Endothelial cell of umbilical vein (primary cell): ENCODE results near the gene UBFD1. TPM values are rescaled to one million over a fixed set of nuclear protein-coding genes. Genes with fewer than 3 reads are reported as not detected.

Source experiments
- BruUV-seq: library from RNA; stranded (reverse); fragments of 400-500 nt; replicated peaks from 2 replicates; lab custom pipeline; 2021; lab: Mats Ljungman, UMichigan
- CTCF ChIA-PET: fragments of 300-600, 350-600 bp; sonication (Branson Sonifier 250); formaldehyde crosslinking; loops from one replicate; lab custom pipeline; 2021; ENCODE audit warnings: antibody characterized with exemption, inconsistent platforms; lab: Charles Lee
- POLR2A ChIA-PET: fragments of 300-600, 350-600 bp; sonication (Branson Sonifier 250); formaldehyde crosslinking; loops from one replicate; lab custom pipeline; 2021; ENCODE audit warnings: antibody characterized with exemption, inconsistent platforms; lab: Charles Lee
- DNase-seq: peaks from one replicate; pipeline ENCODE4 v3.0.0-alpha.2; 2011; ENCODE audit warnings: low read depth, low spot score
- FAIRE-seq: peaks from 2 replicates; lab custom pipeline; 2011; peaks lifted over from hg19 to GRCh38; lab: Jason Lieb, UNC
- H2AFZ ChIP-seq: 2 replicates; pipeline ENCODE4 v1.6.0; 2012; ENCODE audit warnings: low read depth, low read length, control low read depth, inconsistent platforms
- H3K27ac ChIP-seq: 2 replicates; pipeline ENCODE4 v1.5.1; 2011; ENCODE audit warnings: low read depth, mild to moderate bottlenecking, control low read depth, low read length, moderate library complexity; ENCODE audit not compliant: insufficient read depth
- H3K27me3 ChIP-seq, 2 experiments: 2 replicates each; pipeline versions ENCODE4 v1.6.0 to v1.6.1; 2011; ENCODE audit warnings: low read length in 2 of 2, mixed read lengths in 1 of 2; ENCODE audit not compliant: control insufficient read depth in 2 of 2, insufficient read depth in 2 of 2
- H3K36me3 ChIP-seq, 2 experiments: 2 replicates in 1 of 2; 3 replicates in 1 of 2; pipeline ENCODE4 v1.5.1; 2011; ENCODE audit warnings: low read length in 2 of 2, mild to moderate bottlenecking in 1 of 2, moderate library complexity in 1 of 2; ENCODE audit not compliant: control insufficient read depth in 2 of 2, insufficient read depth in 2 of 2; ENCODE audit errors: extremely low read depth in 1 of 2
- H3K4me1 ChIP-seq: 3 replicates; pipeline ENCODE4 v1.5.1; 2011; ENCODE audit warnings: mild to moderate bottlenecking, low read length; ENCODE audit not compliant: control insufficient read depth, insufficient read depth; ENCODE audit errors: extremely low read depth
- H3K4me2 ChIP-seq: 2 replicates; pipeline ENCODE4 v1.6.1; 2011; ENCODE audit warnings: low read length, control low read depth, mixed read lengths; ENCODE audit not compliant: insufficient read depth
- H3K4me3 ChIP-seq, 3 experiments: fragments of 200-600 bp in 1 of 3; sonication (generic), shearing (Covaris generic) in 1 of 3; replicated peaks in 1 of 3; 2 replicates each; pipeline ENCODE4 v1.5.1; 2011 to 2016; ENCODE audit warnings: control low read depth in 3 of 3, low read length in 3 of 3, mild to moderate bottlenecking in 2 of 3, inconsistent platforms in 1 of 3, low read depth in 1 of 3, moderate library complexity in 1 of 3; ENCODE audit not compliant: insufficient read depth in 1 of 3
- H3K79me2 ChIP-seq: 2 replicates; pipeline ENCODE4 v1.6.0; 2012; ENCODE audit warnings: low read length, inconsistent platforms; ENCODE audit not compliant: control insufficient read depth, insufficient read depth
- H3K9ac ChIP-seq: replicated peaks from 2 replicates; pipeline ENCODE3; 2011; ENCODE audit warnings: low read length, control low read depth; ENCODE audit not compliant: insufficient read depth; ENCODE audit errors: extremely low read depth
- H3K9me1 ChIP-seq: replicated peaks from 3 replicates; pipeline ENCODE4 v1.6.0; 2011; ENCODE audit warnings: mild to moderate bottlenecking, low read length; ENCODE audit not compliant: control insufficient read depth, insufficient read depth; ENCODE audit errors: extremely low read depth
- H3K9me3 ChIP-seq: replicated peaks from 2 replicates; pipeline ENCODE4 v1.5.1; 2012; ENCODE audit warnings: low read length, inconsistent platforms; ENCODE audit not compliant: control insufficient read depth, insufficient read depth
- H4K20me1 ChIP-seq: replicated peaks from 2 replicates; pipeline ENCODE3; 2011; ENCODE audit warnings: mild to moderate bottlenecking, low read length; ENCODE audit not compliant: control insufficient read depth, insufficient read depth; ENCODE audit errors: extremely low read depth
- EZH2 ChIP-seq: IDR thresholded peaks from 2 replicates; pipeline ENCODE4 v1.6.1; 2012; ENCODE audit warnings: borderline replicate concordance, low read depth, mild to moderate bottlenecking, moderate library complexity, low read length, inconsistent platforms; ENCODE audit not compliant: severe bottlenecking
- FOS ChIP-seq: IDR thresholded peaks from 2 replicates; pipeline ENCODE4 v1.6.1; 2011; ENCODE audit warnings: mild to moderate bottlenecking, low read length, moderate library complexity, borderline replicate concordance; ENCODE audit not compliant: insufficient read depth
- GATA2 ChIP-seq: IDR thresholded peaks from 2 replicates; pipeline ENCODE4 v1.7.0; 2011; ENCODE audit warnings: low read depth, mild to moderate bottlenecking, moderate library complexity, mixed read lengths, low read length; ENCODE audit not compliant: insufficient read length, insufficient read depth
- JUN ChIP-seq: IDR thresholded peaks from 2 replicates; pipeline ENCODE4 v1.6.1; 2011; ENCODE audit warnings: borderline replicate concordance, low read depth; ENCODE audit not compliant: insufficient read length, insufficient read depth
- MYC ChIP-seq: IDR thresholded peaks from one replicate; pipeline ENCODE4 v1.6.1; 2011; ENCODE audit warnings: mild to moderate bottlenecking, low read depth, low read length
- POLR2A ChIP-seq: IDR thresholded peaks from 2 replicates; pipeline ENCODE4 v1.6.1; 2012; ENCODE audit warnings: low read depth, mild to moderate bottlenecking, control low read depth, low read length
- POLR2AphosphoS5 ChIP-seq: IDR thresholded peaks from 2 replicates; pipeline ENCODE4 v1.6.1; 2012; ENCODE audit warnings: low read depth, mild to moderate bottlenecking, control low read depth, low read length, moderate library complexity; ENCODE audit not compliant: insufficient read depth
- dilution Hi-C: fragments of 300-500 bp; cut with MboI; formaldehyde crosslinking; loops from one replicate; pipeline ENCODE4 v1.15.0; 2019; ENCODE audit warnings: low sequenced_read_pairs; ENCODE audit not compliant: extremely low pct_ligation_motif_present
- intact Hi-C: fragments of 100-400 bp; cut with micrococcal nuclease; formaldehyde crosslinking; loops from one replicate; pipeline ENCODE4 v1.10.0; 2022
- polyA plus RNA-seq, 4 experiments: library from polyadenylated mRNA; depleted of rRNA in 3 of 4; stranded (reverse) in 3 of 4; unstranded in 1 of 4; fragments of >200 nt; gene quantifications; 2 replicates each; pipeline versions ENCODE4 v1.2.1 to v1.2.3, GENCODE V29; 2011 to 2012; ENCODE audit warnings: missing spikeins in 1 of 4
- total RNA-seq: library from RNA; stranded (reverse); gene quantifications from 2 replicates; pipeline ENCODE4 v1.2.3, GENCODE V29; 2021
- TF ChIP-seq, protein P1 (sequence below): IDR thresholded peaks from 2 replicates; pipeline ENCODE4 v1.6.1; 2011; ENCODE audit not compliant: insufficient read depth, insufficient read length
- TF ChIP-seq, protein P2 (sequence below), 2 donors: IDR thresholded peaks; 1 replicate in 1 of 2; 2 replicates in 1 of 2; pipeline ENCODE4 v1.5.1; 2011; ENCODE audit warnings: low read length in 2 of 2, mild to moderate bottlenecking in 2 of 2, moderate library complexity in 2 of 2, control low read depth in 1 of 2, inconsistent platforms in 1 of 2, low read depth in 1 of 2; ENCODE audit not compliant: insufficient read depth in 1 of 2; ENCODE audit errors: extremely low read depth in 1 of 2

The UBFD1 gene
- total and polyA plus RNA-seq, 2 donors (not counting 3 experiments of a cell fraction or from before 2014, with no cell fraction given) = 50.0 to 69.9 TPM

GRCh38 chr16:23544436-23544835 lies 13.1 kb upstream of the UBFD1 start:
- dilution Hi-C loops (no loop called here), intact Hi-C loops (no loop called here)
- no TSS peak for BruUV-seq
- Histone ChIP-seq H3K4me2 (no peak overlapping the region), H3K9me1 (no peaks in the 10 kb centered on the region), H2AFZ (no peak overlapping the region), H3K9me3 (no peaks in the 10 kb centered on the region), H4K20me1 (peaks cover 2% of the 10 kb centered on the region), H3K4me3 (no peak overlapping the region), H3K36me3 (peaks cover 2 to 19% of the 10 kb centered on the region in 2 experiments), H3K4me1 (no peaks in the 10 kb centered on the region), H3K27ac (no peak overlapping the region), H3K9ac (no peak overlapping the region), H3K79me2 (no peaks in the 10 kb centered on the region), H3K27me3 (no peaks in the 10 kb centered on the region)
- DNase-seq (no peak), FAIRE-seq (no peak)
- ChIA-PET CTCF (no interaction called here), POLR2A (no interaction called here)
- TF ChIP-seq, protein P1, sequence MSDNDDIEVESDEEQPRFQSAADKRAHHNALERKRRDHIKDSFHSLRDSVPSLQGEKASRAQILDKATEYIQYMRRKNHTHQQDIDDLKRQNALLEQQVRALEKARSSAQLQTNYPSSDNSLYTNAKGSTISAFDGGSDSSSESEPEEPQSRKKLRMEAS = no peak
- TF ChIP-seq, protein P2, sequence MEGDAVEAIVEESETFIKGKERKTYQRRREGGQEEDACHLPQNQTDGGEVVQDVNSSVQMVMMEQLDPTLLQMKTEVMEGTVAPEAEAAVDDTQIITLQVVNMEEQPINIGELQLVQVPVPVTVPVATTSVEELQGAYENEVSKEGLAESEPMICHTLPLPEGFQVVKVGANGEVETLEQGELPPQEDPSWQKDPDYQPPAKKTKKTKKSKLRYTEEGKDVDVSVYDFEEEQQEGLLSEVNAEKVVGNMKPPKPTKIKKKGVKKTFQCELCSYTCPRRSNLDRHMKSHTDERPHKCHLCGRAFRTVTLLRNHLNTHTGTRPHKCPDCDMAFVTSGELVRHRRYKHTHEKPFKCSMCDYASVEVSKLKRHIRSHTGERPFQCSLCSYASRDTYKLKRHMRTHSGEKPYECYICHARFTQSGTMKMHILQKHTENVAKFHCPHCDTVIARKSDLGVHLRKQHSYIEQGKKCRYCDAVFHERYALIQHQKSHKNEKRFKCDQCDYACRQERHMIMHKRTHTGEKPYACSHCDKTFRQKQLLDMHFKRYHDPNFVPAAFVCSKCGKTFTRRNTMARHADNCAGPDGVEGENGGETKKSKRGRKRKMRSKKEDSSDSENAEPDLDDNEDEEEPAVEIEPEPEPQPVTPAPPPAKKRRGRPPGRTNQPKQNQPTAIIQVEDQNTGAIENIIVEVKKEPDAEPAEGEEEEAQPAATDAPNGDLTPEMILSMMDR (IDR thresholded peaks at IDR 0.05; ENCODE audit: extremely low read depth in 1 of 2, insufficient read depth in 1 of 2, low read depth in 1 of 2, low read length in 2 of 2) = no peak
- TF ChIP-seq POLR2AphosphoS5 = no peak
- no peak for TF ChIP-seq JUN
- TF ChIP-seq GATA2 = no peak
- no peak for TF ChIP-seq EZH2
- TF ChIP-seq FOS = no peak
- TF ChIP-seq MYC = no peak
- TF ChIP-seq POLR2A = no peak
